NB4 (cell line): ENCODE measurements around the gene B3GALT5.

ENCODE experiments used
- DNase-seq: peaks from one replicate; pipeline ENCODE4 v3.0.0; 2010; ENCODE audit warnings: low read depth
- H3K4me3 ChIP-seq: one replicate; pipeline ENCODE4 v1.5.1; 2011; ENCODE audit warnings: mild to moderate bottlenecking, low read depth, low read length, moderate library complexity
- CTCF ChIP-seq: IDR thresholded peaks from one replicate; pipeline ENCODE4 v1.5.1; 2012; ENCODE audit warnings: low read depth, low read length
- MAX ChIP-seq: IDR thresholded peaks from 2 replicates; pipeline ENCODE4 v1.6.1; 2011; ENCODE audit warnings: low read depth, low read length
- MYC ChIP-seq: IDR thresholded peaks from 2 replicates; pipeline ENCODE4 v1.6.1; 2011; ENCODE audit warnings: low read depth, low read length
- POLR2A ChIP-seq: IDR thresholded peaks from 2 replicates; pipeline ENCODE4 v1.6.1; 2011; ENCODE audit warnings: mild to moderate bottlenecking; ENCODE audit not compliant: insufficient read length; ENCODE audit errors: extremely low read depth

Gene B3GALT5

GRCh38 chr21:39690454-39690853, 77.7 kb downstream of the B3GALT5 start:
- no peak overlapping the region for H3K4me3 ChIP-seq
- TF ChIP-seq MAX (no peak), CTCF (no peak), MYC (no peak), POLR2A (no peak)
- no peak for DNase-seq

- TF ChIP-seq MAX (no peak), MYC (no peak), CTCF (no peak), POLR2A (no peak)
- DNase-seq, result no peak
These were observed 82.0 kb downstream of the B3GALT5 start for GRCh38 chr21:39694750-39695149.

GRCh38 chr21:39696196-39696595, 83.5 kb downstream of the B3GALT5 start:
- DNase-seq, result no peak
- no peak overlapping the region for H3K4me3 ChIP-seq
- no peak for TF ChIP-seq CTCF
- no peak for TF ChIP-seq MAX
- TF ChIP-seq POLR2A, result no peak
- TF ChIP-seq MYC, result no peak

More at GRCh38 chr21:39694750-39695149, 82.0 kb downstream of the B3GALT5 start:
- H3K4me3 ChIP-seq, result no peak overlapping the region

GRCh38 chr21:39696618-39697017, 83.9 kb downstream of the B3GALT5 start:
- no peak for DNase-seq
- H3K4me3 ChIP-seq, result no peak overlapping the region
- no peak for TF ChIP-seq CTCF

GRCh38 chr21:39700318-39700717, 87.6 kb downstream of the B3GALT5 start:
- TF ChIP-seq MYC, result no peak
- TF ChIP-seq MAX, result no peak
- TF ChIP-seq POLR2A, result no peak
- no peak for DNase-seq
- no peak overlapping the region for H3K4me3 ChIP-seq

- TF ChIP-seq MAX (no peak), MYC (no peak), CTCF (no peak), POLR2A (no peak)
- DNase-seq, result no peak
- H3K4me3 ChIP-seq, result no peak overlapping the region
These were observed 90.8 kb downstream of the B3GALT5 start for GRCh38 chr21:39703578-39703977.

- H3K4me3 ChIP-seq, result no peak overlapping the region
- DNase-seq, result no peak
- TF ChIP-seq MAX (no peak), MYC (no peak), POLR2A (no peak)
These were observed 93.1 kb downstream of the B3GALT5 start for GRCh38 chr21:39705849-39706248.
